GM23338 (cell line): ENCODE results near the gene TPI1. TPM values are rescaled to one million over a fixed set of nuclear protein-coding genes. Genes with fewer than 3 reads are reported as not detected.

Experiments
- ATAC-seq: fragments of 200-7000 bp; cut with Tn5 transposase; 3 replicates; pipeline ENCODE4 v1.9.1; 2020
- DNase-seq: peaks from one replicate; pipeline ENCODE4 v3.0.0-alpha.2; 2015; ENCODE audit warnings: low spot score
- H2AFZ ChIP-seq: fragments of 200-600 bp; sonication (generic); 2 replicates; pipeline ENCODE4 v1.8.0; 2016; ENCODE audit warnings: antibody characterized with exemption, mild to moderate bottlenecking, moderate library complexity
- H3F3A ChIP-seq: fragments of 200-600 bp; sonication (generic); replicated peaks from 2 replicates; pipeline ENCODE4 v1.8.0; 2017; ENCODE audit warnings: antibody characterized with exemption, mixed run types, low read depth
- H3K27ac ChIP-seq: fragments of 200-600 bp; sonication (generic); 2 replicates; pipeline ENCODE4 v1.6.1; 2016; ENCODE audit warnings: low read depth
- H3K27me3 ChIP-seq: fragments of 200-600 bp; sonication (generic); 2 replicates; pipeline ENCODE4 v1.8.0; 2016; ENCODE audit warnings: mild to moderate bottlenecking, mixed run types, moderate library complexity; ENCODE audit not compliant: insufficient read depth
- H3K36me3 ChIP-seq: fragments of 200-600 bp; sonication (generic); 2 replicates; pipeline ENCODE4 v1.8.0; 2016; ENCODE audit warnings: mild to moderate bottlenecking; ENCODE audit not compliant: insufficient read depth
- H3K4me1 ChIP-seq: fragments of 200-600 bp; sonication (generic); 2 replicates; pipeline ENCODE4 v1.8.0; 2016; ENCODE audit warnings: mild to moderate bottlenecking, moderate library complexity; ENCODE audit not compliant: insufficient read depth
- H3K4me2 ChIP-seq: fragments of 200-600 bp; sonication (generic); 2 replicates; pipeline ENCODE4 v1.7.1; 2017; ENCODE audit warnings: mixed run types
- H3K4me3 ChIP-seq: fragments of 200-600 bp; sonication (generic); 2 replicates; pipeline ENCODE4 v1.6.1; 2016; ENCODE audit warnings: mixed run types
- H3K79me2 ChIP-seq: fragments of 200-600 bp; sonication (generic); replicated peaks from 2 replicates; pipeline ENCODE4 v1.8.0; 2017; ENCODE audit warnings: mild to moderate bottlenecking; ENCODE audit not compliant: insufficient read depth
- H3K9me2 ChIP-seq: fragments of 200-600 bp; sonication (generic); 2 replicates; pipeline ENCODE4 v1.8.0; 2017; ENCODE audit not compliant: insufficient read depth
- H4K20me1 ChIP-seq: fragments of 200-600 bp; sonication (generic); replicated peaks from 2 replicates; pipeline ENCODE4 v1.8.0; 2017; ENCODE audit warnings: mild to moderate bottlenecking; ENCODE audit not compliant: insufficient read depth
- H3K27ac Mint-ChIP-seq: 2 replicates; pipeline ENCODE4 v1.8.0; 2020; ENCODE audit warnings: inconsistent platforms, mild to moderate bottlenecking, moderate library complexity, mixed read lengths
- H3K27me3 Mint-ChIP-seq: 3 replicates; pipeline ENCODE4 v1.8.0; 2022; ENCODE audit warnings: low read depth, mild to moderate bottlenecking, moderate library complexity, mixed read lengths, inconsistent platforms; ENCODE audit not compliant: insufficient read depth, poor library complexity
- H3K36me3 Mint-ChIP-seq: 3 replicates; pipeline ENCODE4 v1.8.0; 2021; ENCODE audit warnings: low read depth, mild to moderate bottlenecking, inconsistent platforms, moderate library complexity, mixed read lengths
- H3K4me1 Mint-ChIP-seq: 3 replicates; pipeline ENCODE4 v1.8.0; 2020; ENCODE audit warnings: mild to moderate bottlenecking, inconsistent platforms, mixed read lengths
- H3K4me3 Mint-ChIP-seq: 3 replicates; pipeline ENCODE4 v1.8.0; 2021; ENCODE audit warnings: moderate library complexity, mild to moderate bottlenecking, inconsistent platforms, mixed read lengths
- H3K9me3 Mint-ChIP-seq: 3 replicates; pipeline ENCODE4 v1.8.0; 2020; ENCODE audit warnings: moderate library complexity, mild to moderate bottlenecking, inconsistent platforms, mixed read lengths
- CREB1 ChIP-seq: fragments of 250-450 bp; sonication (Bioruptor Pico); IDR thresholded peaks from 2 replicates; pipeline ENCODE4 v1.5.0; 2020; ENCODE audit warnings: low read depth, mild to moderate bottlenecking, moderate library complexity
- CTCF ChIP-seq, 2 experiments: fragments of 200-600 bp in 1 of 2; sonication (generic) in 1 of 2; conservative IDR thresholded peaks; 2 replicates each; pipeline versions ENCODE4 v1.5.1 to v1.6.1; 2016 to 2017; ENCODE audit warnings: antibody characterized with exemption in 2 of 2, low read depth in 2 of 2, mild to moderate bottlenecking in 2 of 2, moderate library complexity in 1 of 2
- ETS1 ChIP-seq: IDR thresholded peaks from 2 replicates; pipeline ENCODE4 v1.6.1; 2016; ENCODE audit warnings: antibody characterized with exemption
- ZNF114 ChIP-seq: fragments of 250-450 bp; sonication (Bioruptor Pico); IDR thresholded peaks from 2 replicates; pipeline ENCODE4 v1.5.0; 2020; ENCODE audit warnings: mild to moderate bottlenecking, moderate library complexity
- polyA plus RNA-seq: library from polyadenylated mRNA; unstranded; fragments of >200 nt; fragmentation: Nextera tagmentation; extraction: Ambion mirVana; gene quantifications from 2 replicates; pipeline ENCODE4 v1.2.1, GENCODE V29; 2016
- total RNA-seq: library from RNA; depleted of rRNA; stranded (reverse); fragments of >200 nt; shearing (Covaris generic); gene quantifications from 2 replicates; pipeline ENCODE4 v1.2.3, GENCODE V29; 2014; rRNA removed

Gene TPI1
- total and polyA plus RNA-seq, 2 experiments from 2014 or later: 737 to 822 TPM

DNA sequence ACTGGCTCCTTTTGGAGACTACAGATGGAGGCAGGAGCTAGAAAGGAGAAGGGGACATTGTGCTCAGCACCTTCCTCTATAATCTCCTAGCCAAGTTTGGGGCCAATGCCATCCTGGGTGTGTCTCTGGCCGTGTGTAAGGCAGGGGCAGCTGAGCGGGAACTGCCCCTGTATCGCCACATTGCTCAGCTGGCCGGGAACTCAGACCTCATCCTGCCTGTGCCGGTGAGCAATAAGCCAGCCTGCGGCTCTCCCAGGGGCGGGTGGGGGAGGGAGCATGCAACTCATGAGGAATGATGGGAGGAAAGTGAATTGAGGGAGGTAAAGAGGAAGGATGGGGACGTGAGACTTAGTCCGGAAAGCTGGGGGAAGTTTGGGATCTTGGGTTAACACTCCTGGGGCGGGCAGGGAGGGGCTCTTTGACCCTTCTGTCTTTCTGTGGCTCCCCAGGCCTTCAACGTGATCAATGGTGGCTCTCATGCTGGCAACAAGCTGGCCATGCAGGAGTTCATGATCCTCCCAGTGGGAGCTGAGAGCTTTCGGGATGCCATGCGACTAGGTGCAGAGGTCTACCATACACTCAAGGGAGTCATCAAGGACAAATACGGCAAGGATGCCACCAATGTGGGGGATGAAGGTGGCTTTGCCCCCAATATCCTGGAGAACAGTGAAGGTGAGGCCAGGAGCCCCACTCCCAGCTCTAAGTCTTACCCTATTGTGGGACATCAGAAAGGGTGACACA, 50.3 kb downstream of the TPI1 start (continued):
- no peak for TF ChIP-seq ETS1
- no peak for TF ChIP-seq CTCF (conservative IDR thresholded peaks at IDR 0.05; ENCODE audit: low read depth in 2 of 2)

GRCh38 chr12:6919588-6919987, 52.3 kb downstream of the TPI1 start:
- ATAC-seq: no peak
- no peak overlapping the region for H3K4me3 ChIP-seq
- H3K79me2 ChIP-seq: peaks cover 7% of the 10 kb centered on the region
- H3K4me3 Mint-ChIP-seq: no peak overlapping the region; the same call in 2 of the 3 replicates
- peaks cover 9% of the 10 kb centered on the region for H3K4me1 ChIP-seq
- TF ChIP-seq ZNF114 (CRISPR knock-in tag) (no peak), CTCF (conservative IDR thresholded peaks at IDR 0.05; ENCODE audit: low read depth in 2 of 2) (peak; percentile 15 to 40; a peak in 3 of 4 replicates), CREB1 (CRISPR knock-in tag) (no peak)
- no peak overlapping the region for H3K27ac ChIP-seq
- no peak for DNase-seq
- H3K4me2 ChIP-seq: no peak overlapping the region
- peaks cover 68% of the 10 kb centered on the region for H3K36me3 Mint-ChIP-seq
- H2AFZ ChIP-seq: no peak overlapping the region
- H3K9me3 Mint-ChIP-seq: no peaks in the 10 kb centered on the region
- no peaks in the 10 kb centered on the region for H4K20me1 ChIP-seq
- H3K27ac Mint-ChIP-seq: peak overlapping the region; percentile 72
- no peaks in the 10 kb centered on the region for H3K27me3 ChIP-seq
- peaks cover 44% of the 10 kb centered on the region for H3K4me1 Mint-ChIP-seq
- peaks cover 6% of the 10 kb centered on the region for H3K36me3 ChIP-seq
- H3K9me2 ChIP-seq: no peaks in the 10 kb centered on the region
- H3K27me3 Mint-ChIP-seq: peaks cover 21% of the 10 kb centered on the region
- peaks cover 14% of the 10 kb centered on the region; the same call in 1 of the 2 replicates for H3F3A ChIP-seq

Other genes starting within 250 kb of the TPI1 start
- 0.38 and 0.89 TPM in 2 replicates for gene LPAR5, start 231.6 kb upstream of the TPI1 start, total RNA-seq
- gene LPAR5, start 231.6 kb upstream of the TPI1 start, polyA plus RNA-seq: 0.32 and 0.38 TPM in 2 replicates
- 2.2 TPM in 1 of 2 replicates, not detected in the other for gene ACRBP, start 220.1 kb upstream of the TPI1 start, total RNA-seq
- gene ACRBP, start 220.1 kb upstream of the TPI1 start, polyA plus RNA-seq: 0.70 TPM in 1 of 2 replicates, not detected in the other
- 22.0 and 27.7 TPM in 2 replicates for gene ING4, start 204.4 kb upstream of the TPI1 start, total RNA-seq
- 25.5 and 29.6 TPM in 2 replicates for gene ING4, start 204.4 kb upstream of the TPI1 start, polyA plus RNA-seq
- 30.2 and 35.9 TPM in 2 replicates for gene ZNF384, start 178.2 kb upstream of the TPI1 start, total RNA-seq
- gene ZNF384, start 178.2 kb upstream of the TPI1 start, polyA plus RNA-seq: 14.7 and 20.5 TPM in 2 replicates
- gene PIANP, start 166.7 kb upstream of the TPI1 start, total RNA-seq: 2.0 and 2.2 TPM in 2 replicates
- 6.4 and 7.7 TPM in 2 replicates for gene PIANP, start 166.7 kb upstream of the TPI1 start, polyA plus RNA-seq
- 51.9 and 53.9 TPM in 2 replicates for gene COPS7A, start 143.5 kb upstream of the TPI1 start, total RNA-seq
- 36.9 and 37.7 TPM in 2 replicates for gene COPS7A, start 143.5 kb upstream of the TPI1 start, polyA plus RNA-seq
- 289 and 292 TPM in 2 replicates for gene MLF2, start 114.4 kb upstream of the TPI1 start, total RNA-seq
- 280 and 283 TPM in 2 replicates for gene MLF2, start 114.4 kb upstream of the TPI1 start, polyA plus RNA-seq
- gene PTMS, start 101.2 kb upstream of the TPI1 start, total RNA-seq: 82.4 and 111 TPM in 2 replicates
- gene PTMS, start 101.2 kb upstream of the TPI1 start, polyA plus RNA-seq: 238 and 270 TPM in 2 replicates
- 1.0 and 4.7 TPM in 2 replicates for gene LAG3, start 95.0 kb upstream of the TPI1 start, total RNA-seq
- gene LAG3, start 95.0 kb upstream of the TPI1 start, polyA plus RNA-seq: 3.7 and 3.9 TPM in 2 replicates
- gene CD4, start 78.0 kb upstream of the TPI1 start, total RNA-seq: 1.5 and 2.2 TPM in 2 replicates
- 2.0 and 2.1 TPM in 2 replicates for gene CD4, start 78.0 kb upstream of the TPI1 start, polyA plus RNA-seq
- 3.0 and 5.0 TPM in 2 replicates for gene GPR162, start 45.7 kb upstream of the TPI1 start, total RNA-seq
- gene GPR162, start 45.7 kb upstream of the TPI1 start, polyA plus RNA-seq: 4.7 and 5.0 TPM in 2 replicates
- 38.2 and 39.2 TPM in 2 replicates for gene P3H3, start 39.1 kb upstream of the TPI1 start, total RNA-seq
- gene P3H3, start 39.1 kb upstream of the TPI1 start, polyA plus RNA-seq: 15.8 and 16.4 TPM in 2 replicates
- 3.3 and 8.2 TPM in 2 replicates for gene GNB3, start 26.6 kb upstream of the TPI1 start, total RNA-seq
- gene GNB3, start 26.6 kb upstream of the TPI1 start, polyA plus RNA-seq: 3.6 and 5.4 TPM in 2 replicates
- 37.2 and 47.4 TPM in 2 replicates for gene CDCA3, start 16.2 kb upstream of the TPI1 start, total RNA-seq
- gene CDCA3, start 16.2 kb upstream of the TPI1 start, polyA plus RNA-seq: 75.6 and 79.2 TPM in 2 replicates
- 97.2 and 109 TPM in 2 replicates for gene USP5, start 15.4 kb upstream of the TPI1 start, total RNA-seq
- gene USP5, start 15.4 kb upstream of the TPI1 start, polyA plus RNA-seq: 35.0 and 35.1 TPM in 2 replicates
- gene SPSB2, start 5.8 kb downstream of the TPI1 start, total RNA-seq: 7.6 and 13.1 TPM in 2 replicates
- gene SPSB2, start 5.8 kb downstream of the TPI1 start, polyA plus RNA-seq: 8.2 and 10.4 TPM in 2 replicates
- 2.5 and 9.1 TPM in 2 replicates for gene LRRC23, start 37.3 kb downstream of the TPI1 start, total RNA-seq
- gene LRRC23, start 37.3 kb downstream of the TPI1 start, polyA plus RNA-seq: 2.4 and 2.9 TPM in 2 replicates
- 50.8 and 53.5 TPM in 2 replicates for gene ENO2, start 47.0 kb downstream of the TPI1 start, total RNA-seq
- 43.5 and 50.0 TPM in 2 replicates for gene ENO2, start 47.0 kb downstream of the TPI1 start, polyA plus RNA-seq
- gene ATN1, start 60.4 kb downstream of the TPI1 start, total RNA-seq: 49.6 and 52.8 TPM in 2 replicates
- 27.2 and 29.5 TPM in 2 replicates for gene ATN1, start 60.4 kb downstream of the TPI1 start, polyA plus RNA-seq
- gene RNU7-1, start 76.3 kb downstream of the TPI1 start, total RNA-seq: not detected in 2 replicates
- gene RNU7-1, start 76.3 kb downstream of the TPI1 start, polyA plus RNA-seq: not detected in 2 replicates
- gene C12orf57, start 76.5 kb downstream of the TPI1 start, total RNA-seq: 186 and 204 TPM in 2 replicates
- gene C12orf57, start 76.5 kb downstream of the TPI1 start, polyA plus RNA-seq: 262 and 285 TPM in 2 replicates
- 24.7 and 25.3 TPM in 2 replicates for gene PTPN6, start 83.8 kb downstream of the TPI1 start, total RNA-seq
- gene PTPN6, start 83.8 kb downstream of the TPI1 start, polyA plus RNA-seq: 35.4 and 40.6 TPM in 2 replicates
- 378 and 416 TPM in 2 replicates for gene PHB2, start 103.1 kb downstream of the TPI1 start, total RNA-seq
- gene PHB2, start 103.1 kb downstream of the TPI1 start, polyA plus RNA-seq: 224 and 238 TPM in 2 replicates
- gene EMG1, start 103.4 kb downstream of the TPI1 start, total RNA-seq: 66.7 and 71.7 TPM in 2 replicates
- gene EMG1, start 103.4 kb downstream of the TPI1 start, polyA plus RNA-seq: 157 and 160 TPM in 2 replicates
- 45.3 and 51.5 TPM in 2 replicates for gene LPCAT3, start 150.9 kb downstream of the TPI1 start, total RNA-seq
- gene LPCAT3, start 150.9 kb downstream of the TPI1 start, polyA plus RNA-seq: 21.4 and 22.7 TPM in 2 replicates
- 5.0 and 9.7 TPM in 2 replicates for gene C1S, start 193.2 kb downstream of the TPI1 start, total RNA-seq
- gene C1S, start 193.2 kb downstream of the TPI1 start, polyA plus RNA-seq: 4.9 and 5.1 TPM in 2 replicates
- gene C1R, start 224.9 kb downstream of the TPI1 start, total RNA-seq: 6.1 and 8.8 TPM in 2 replicates
- gene C1R, start 224.9 kb downstream of the TPI1 start, polyA plus RNA-seq: 5.9 and 6.4 TPM in 2 replicates
- gene C1RL, start 241.7 kb downstream of the TPI1 start, total RNA-seq: 8.8 and 10.0 TPM in 2 replicates
- 7.3 and 9.1 TPM in 2 replicates for gene C1RL, start 241.7 kb downstream of the TPI1 start, polyA plus RNA-seq